Muscle of arm (tissue), 12 donors: ENCODE results near the gene LITAF. TPM values are rescaled to one million over a fixed set of nuclear protein-coding genes. Genes with fewer than 3 reads are reported as not detected.
A peak's percentile ranks its signal among the peaks of the same experiment; 100 is the strongest.
"Not testable (repeated sequence)": the region's sequence is repeated elsewhere in the genome, so short reads cannot be mapped to it uniquely, and the experiment has no call there.

Experiments used
- DNase-seq: peaks from one replicate; pipeline ENCODE4 v3.0.0-alpha.2; 2013
- polyA plus RNA-seq, 12 donors: library from polyadenylated mRNA; unstranded; fragments of 120-200 nt; gene quantifications; one replicate each; pipeline ENCODE4 v1.2.1, GENCODE V29; 2013; ENCODE audit not compliant: insufficient read length in 12 of 12

Gene LITAF
- polyA plus RNA-seq, 12 donors, result 22.5 to 318 (median 41.0) TPM

DNA sequence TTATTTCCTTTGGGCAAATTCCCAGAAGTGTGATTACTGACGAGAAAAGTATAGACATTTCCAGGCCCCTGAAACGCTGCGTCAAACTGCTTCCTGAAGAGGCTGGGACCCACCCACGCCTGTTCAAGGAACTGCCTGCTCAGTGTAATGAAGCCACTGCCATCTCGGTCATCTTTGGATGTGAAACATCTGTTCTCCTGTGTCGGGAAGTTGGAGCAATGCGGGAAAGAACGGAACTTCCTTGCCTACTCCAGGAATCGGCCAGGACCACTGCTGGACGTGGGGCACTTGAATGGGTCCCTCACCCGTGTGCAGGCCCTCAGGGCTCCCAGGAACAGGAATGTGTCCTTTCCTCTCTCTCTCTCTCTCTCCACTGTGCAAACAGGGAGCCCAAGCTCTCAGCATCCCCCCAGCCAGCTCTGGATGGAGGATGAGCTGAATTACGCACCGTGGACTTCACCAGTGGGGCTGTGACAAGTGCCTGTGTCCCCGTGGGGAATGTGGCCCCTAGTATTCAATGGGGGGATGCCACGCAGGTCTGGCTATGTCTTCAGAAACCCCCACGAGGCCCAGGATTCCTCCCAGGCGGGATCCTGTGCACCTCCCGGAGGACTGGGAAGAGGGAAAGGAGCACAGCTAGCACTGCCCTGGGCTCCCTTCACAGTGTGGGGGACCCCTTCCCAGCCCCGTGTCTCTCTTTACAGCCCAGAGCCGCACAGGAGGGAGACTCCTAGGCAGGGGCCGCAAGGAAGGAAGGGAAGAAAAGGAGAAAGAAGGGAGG lies 18.3 kb upstream of the LITAF start:
- no peak for DNase-seq

DNA sequence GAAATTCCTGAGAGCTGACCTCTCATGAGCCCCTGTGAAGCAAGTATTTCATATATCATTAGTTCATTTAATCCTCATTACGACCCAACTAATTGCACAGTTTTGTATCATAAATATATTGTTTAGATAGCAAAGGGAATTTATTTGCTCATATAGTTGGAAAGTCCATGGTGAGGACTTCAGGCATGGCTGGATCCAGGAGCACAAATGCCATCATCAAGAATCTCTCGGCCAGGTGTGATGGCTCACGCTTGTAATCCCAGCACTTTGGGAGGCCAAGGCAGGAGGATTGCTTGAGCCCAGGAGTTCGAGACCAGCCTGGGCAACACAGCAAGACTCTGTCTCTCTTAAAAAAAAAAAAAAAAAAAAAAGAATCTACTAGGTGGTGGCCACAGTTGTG lies 17.6 kb upstream of the LITAF start:
- not testable (repeated sequence) for DNase-seq

DNA sequence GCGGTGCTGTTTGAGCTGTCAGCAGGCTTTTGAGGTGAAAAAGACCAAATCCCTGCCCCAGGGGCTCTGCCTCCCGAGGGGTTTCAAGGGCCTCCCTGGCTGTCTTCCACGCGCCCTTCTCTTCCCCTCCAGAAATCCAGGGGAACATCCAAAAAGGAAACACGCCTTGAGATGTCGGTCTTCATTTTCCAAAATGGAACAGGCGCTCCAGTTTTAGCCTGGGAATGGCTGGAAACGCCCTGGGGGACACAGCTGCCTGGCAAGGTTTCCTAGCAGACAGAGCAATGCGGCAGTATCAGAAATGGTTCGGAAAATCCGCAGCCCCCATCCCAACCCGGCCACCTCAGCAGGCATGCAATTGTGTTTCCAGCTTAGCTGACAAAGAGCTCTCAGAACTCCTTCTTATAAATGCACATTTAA lies 16.6 kb upstream of the LITAF start:
- peak; percentile 65 for DNase-seq

DNA sequence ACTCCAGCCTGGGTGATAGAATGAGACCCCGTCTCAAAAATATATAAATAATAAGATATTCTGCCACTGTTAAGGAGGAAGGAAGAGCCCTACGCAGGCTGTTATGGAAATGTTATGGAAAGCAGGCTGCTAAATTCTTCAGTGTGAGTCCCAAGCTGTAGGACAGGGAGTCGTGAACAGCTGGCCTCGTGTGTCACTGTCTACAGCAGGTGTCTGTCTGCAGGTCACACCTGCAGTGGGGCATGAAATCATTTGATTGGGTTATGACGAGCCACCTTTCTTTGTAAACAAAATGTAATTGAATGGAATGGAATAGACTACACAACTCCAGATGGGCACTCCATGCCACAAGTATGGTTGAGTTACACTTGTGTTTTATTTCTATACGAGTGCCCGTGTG lies 15.6 kb upstream of the LITAF start:
- no peak for DNase-seq

DNA sequence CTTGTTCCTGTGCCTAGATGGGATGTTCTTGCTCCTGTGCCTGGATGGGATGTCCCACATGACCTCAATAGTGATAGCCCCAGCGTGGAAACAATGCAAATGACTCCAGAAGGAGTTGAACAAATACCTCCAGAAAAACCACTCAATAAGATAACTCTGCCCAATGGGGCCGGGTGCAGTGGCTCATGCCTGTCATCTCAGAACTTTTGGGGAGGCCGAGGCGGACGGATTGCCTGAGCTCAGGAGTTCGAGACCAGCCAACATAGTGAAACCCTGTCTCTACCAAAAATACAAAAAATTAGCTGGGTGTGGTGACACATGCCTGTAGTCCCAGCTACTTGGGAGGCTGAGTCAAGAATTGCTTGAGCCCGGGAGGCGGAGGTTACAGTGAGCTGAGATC lies 15.2 kb upstream of the LITAF start:
- no peak for DNase-seq

DNA sequence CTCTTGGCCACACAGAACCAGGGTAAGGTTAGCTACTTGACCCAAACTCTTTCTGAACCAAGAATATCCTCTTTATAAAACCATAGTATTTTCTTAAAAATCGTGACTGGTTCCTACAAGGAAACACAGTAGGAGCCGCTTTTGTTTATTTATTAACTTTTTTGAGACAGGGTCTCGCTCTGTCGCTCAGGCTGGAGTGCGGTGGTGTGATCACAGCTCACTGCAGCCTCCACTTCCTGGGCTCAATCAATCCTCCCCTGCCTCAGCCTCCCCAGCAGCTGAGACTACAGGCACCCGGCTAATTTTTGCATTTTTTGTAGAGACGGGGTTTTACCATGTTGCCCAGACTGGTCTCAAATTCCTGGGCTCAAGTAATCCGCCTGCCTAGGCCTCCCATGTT lies 14.7 kb upstream of the LITAF start:
- DNase-seq, result no peak

DNA sequence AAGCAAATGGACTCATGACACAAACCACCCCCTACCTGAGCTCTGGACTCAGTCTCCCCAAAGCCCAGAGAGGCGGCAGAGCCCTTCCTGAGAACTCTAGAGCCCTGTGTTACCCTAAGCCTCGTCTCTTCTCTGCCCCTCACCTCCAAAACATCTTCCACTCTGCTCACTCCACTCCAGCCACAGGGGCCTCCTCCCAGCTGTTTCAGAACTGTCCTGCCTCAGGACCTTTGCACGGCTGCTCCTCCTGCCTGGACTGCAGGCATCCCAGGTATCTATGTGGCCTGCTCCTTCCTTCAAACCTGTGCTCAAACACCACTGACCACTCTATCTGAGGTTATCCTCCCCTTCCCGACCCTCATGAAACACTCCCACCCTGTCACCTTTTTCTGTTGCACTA lies 12.9 kb upstream of the LITAF start:
- DNase-seq, result no peak

DNA sequence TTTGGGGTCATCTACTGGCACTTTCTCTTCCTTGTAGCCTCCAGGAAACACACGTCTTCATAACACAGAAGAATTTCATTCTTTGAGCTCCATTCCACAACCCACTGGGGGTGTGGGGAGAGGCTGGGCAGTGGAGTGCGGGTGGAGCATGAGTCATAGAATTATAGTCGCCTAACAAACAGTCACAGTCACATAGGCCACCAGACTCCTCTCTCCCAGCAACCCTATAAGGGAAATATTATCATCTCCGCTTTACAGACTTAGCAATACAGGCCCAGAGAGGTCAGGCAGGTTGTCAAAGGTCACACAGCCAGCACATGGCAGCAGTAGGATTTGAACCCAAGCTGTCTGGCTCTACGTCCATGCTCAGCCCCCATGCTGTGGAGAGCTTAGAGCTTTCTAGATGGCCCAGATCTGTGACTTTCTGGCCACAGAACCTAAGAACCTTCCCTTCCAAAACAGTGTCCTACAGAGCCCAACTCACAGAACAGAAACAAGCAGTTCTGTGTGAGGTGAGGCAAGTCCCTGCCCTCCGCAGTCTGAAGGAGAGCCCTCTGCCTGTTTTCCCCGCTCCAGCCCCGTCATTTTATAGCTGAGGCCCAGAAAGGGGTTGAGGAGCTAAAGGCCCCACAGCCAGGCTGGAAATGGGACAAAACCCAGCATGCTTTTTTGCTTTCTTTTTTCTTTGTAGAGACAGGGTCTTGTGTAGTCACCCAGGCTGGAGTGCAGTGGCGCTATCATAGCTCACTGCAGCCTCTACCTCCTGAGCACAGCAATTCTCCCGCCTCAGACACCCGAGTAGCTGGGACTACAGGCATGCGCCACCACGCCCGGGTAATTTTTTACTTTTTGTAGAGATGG lies 10.7 kb upstream of the LITAF start:
- DNase-seq, result peak; percentile 59

DNA sequence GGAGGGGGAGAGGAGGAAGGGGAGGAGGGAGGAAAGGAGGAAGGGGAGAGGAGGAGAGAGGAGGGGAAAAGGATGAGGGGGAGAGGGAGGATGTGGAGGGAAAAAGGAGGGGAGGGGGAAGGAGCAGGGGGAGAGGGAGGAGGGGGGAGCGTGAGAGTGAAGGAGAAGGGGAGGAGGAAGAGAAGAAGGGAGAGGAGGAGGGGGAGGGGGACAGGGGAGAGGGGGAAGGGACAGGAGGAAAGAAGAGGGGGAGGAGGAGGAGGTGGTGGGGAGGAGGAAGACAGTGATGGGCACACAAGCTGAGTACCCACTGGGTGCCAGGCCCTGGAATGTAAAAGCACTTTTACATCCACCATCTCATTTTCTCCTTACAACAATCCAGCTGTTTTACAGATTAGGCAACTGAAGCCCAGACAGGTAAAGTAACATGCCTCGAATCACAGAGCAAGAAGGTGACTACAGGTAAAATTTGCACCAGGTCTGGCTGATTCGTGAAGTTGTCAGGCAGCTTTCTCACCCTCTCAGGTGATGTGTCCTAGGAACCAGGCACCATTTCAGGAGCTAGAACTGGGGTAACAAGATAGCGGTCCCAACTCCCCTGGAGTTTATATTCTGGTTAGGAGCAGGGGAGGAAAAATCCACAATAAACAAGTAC lies 10.0 kb upstream of the LITAF start:
- DNase-seq, result no peak

DNA sequence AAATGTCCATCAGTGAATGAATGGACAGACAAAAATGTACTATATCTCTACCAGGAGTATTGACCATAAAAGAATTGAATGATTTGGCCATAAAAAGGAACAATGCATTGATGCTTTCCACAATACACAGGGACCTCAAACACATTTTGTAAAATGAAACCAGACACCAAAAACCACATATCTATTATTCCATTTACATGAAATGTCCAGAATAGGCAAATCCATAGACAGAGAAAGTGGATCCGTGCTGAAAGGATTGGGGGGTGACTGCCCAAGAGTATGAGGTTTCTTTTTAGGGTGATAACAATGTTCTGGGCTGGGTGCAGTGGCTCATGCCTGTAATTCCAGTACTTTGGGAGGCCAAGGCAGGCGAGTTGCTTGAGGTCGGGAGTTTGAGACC lies 6.9 kb upstream of the LITAF start:
- DNase-seq, result no peak

DNA sequence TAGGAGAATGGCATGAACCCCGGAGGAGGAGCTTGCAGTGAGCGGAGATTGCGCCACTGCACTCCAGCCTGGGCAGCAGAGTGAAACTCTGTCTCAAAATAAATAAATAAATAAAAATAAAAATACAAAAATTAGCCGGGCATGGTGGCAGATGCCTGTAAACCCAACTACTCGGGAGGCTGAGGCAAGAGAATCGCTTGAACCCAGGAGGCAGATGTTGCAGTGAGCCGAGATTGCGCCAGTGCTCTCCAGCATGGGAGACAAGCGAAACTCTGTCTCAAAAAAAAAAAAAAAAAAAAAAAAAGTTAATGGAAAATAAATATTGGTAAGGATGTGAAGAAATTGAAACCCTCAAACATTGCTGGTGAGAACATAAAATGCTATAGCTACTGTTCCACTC lies 6.4 kb upstream of the LITAF start:
- DNase-seq, result not testable (repeated sequence)

DNA sequence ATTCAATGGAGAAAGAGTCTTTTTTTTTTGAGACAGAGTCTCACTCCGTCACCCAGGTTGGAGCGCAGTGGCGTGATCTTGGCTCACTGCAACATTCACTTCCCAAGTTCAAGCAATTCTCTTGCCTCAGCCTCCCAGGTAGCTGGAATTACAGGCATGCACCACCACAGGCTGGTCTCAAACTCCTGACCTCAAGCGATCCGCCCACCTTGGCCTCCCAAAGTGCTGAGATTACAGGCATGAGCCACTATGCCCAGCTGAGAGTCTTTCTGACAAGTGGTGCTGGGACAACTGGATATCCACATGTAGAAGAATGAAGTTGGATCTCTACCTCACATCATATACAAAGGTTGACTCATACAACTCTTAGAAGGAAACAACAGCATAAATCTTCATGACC lies 4.9 kb upstream of the LITAF start:
- DNase-seq, result not testable (repeated sequence)

DNA sequence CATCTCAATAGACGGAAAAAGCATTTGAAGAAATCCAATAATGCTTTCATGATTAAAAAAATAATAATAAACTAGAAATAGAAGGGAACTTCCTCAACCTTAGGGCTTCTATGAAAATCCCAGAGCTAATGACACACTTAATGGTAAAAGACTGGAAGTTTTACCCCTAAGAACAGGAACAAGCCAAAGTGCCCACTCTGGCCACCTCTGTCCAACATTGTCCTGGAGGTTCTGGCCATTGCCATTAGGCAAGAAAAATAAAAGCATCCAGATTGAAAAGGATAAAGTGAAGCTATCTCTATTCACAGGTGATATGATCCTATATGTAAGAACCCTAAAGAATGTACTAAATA lies 2.5 kb upstream of the LITAF start:
- no peak for DNase-seq

DNA sequence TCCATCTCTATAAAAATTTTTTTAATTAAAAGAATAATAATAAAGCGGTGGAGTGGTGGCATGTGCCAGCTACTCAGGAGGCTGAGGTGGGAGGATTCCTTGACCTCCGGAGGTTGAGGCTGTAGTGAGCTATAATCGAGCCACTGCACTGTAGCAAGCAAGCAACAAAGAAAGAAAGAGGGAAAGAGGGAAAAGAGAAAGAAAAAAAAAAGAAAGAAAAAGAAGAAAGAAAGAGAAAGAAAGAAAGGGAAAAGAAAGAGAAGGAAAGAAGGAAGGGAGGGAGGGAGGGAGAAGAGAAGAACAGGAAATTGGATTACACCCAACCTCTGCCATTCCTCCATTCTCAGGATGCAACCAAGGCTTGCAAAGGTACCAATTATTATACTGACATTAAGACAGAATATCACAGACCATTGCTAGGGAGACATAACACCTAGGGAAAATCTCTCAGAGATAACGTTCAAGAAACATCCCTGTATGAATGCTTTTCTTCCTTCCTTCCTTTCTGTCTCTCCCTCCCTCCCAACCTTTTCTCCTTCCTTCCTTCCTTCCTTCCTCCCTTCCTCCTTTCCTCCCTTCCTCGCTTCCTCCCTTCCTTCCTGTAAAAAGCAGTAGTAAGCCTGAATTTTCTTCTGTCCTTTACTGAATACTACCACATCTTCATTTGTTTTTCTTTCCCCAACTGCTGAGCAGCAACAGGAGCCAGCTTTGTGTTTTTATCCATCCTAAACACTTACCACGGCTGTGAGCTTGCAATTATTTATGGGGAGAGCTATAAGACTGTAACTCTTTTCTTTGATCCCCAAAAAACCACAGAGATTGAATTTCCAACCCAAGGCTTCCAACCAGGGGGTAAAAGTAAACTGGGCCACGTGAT lies 1.8 kb upstream of the LITAF start:
- no peak for DNase-seq

DNA sequence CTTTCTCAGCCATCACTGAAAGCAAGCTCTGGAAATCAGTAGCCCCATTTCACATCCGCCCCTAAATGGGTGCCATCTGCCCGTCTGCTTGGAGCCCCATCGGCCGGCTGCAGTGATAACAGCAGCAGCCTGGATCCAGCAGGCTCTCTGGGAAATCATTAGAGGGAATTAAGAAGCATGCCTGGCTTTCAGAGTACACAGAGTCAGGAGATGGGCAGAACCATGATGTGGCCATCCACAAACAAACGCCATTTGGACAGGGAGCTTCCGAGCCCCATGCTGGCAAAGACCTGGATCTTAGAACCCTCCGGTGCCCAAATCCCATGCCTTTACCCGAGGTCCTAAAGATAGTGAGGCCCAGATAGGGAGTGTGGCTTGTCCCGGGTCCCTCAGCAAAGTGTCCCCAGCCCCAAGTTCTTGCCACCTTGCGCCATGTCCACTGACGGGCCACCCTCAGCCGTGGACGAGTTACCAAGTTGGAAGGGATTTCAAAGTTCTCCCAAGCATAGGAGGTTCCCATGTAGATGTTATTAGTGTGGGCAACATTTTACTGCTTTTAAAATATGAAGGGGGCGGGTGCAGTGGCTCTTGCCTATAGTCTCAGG lies 1.0 kb upstream of the LITAF start:
- DNase-seq, result no peak

DNA sequence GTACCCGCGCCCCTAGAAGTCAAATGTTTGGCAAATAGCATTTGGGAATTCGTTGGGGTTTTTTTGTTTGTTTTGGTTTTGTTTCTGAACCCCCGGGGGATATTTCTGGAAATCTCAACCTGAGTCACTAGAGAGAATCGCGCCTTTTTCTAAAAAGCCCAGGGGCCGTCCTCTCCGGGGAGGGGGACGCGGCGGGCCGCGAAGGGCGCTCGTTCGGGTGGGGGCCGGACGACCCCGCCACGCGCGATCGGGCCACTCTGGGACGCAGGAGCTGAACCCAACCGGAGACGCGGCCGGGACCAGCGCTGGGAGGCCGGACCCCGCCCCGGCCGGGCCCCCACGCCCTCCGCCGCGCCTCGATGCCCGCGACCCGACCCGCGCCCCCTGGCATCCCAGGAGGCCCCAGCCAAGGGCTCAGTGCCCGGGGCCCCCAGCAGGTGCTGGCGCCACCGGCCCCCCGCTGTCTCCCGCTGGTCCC lies 302 bp downstream of the LITAF start:
- DNase-seq, result no peak

DNA sequence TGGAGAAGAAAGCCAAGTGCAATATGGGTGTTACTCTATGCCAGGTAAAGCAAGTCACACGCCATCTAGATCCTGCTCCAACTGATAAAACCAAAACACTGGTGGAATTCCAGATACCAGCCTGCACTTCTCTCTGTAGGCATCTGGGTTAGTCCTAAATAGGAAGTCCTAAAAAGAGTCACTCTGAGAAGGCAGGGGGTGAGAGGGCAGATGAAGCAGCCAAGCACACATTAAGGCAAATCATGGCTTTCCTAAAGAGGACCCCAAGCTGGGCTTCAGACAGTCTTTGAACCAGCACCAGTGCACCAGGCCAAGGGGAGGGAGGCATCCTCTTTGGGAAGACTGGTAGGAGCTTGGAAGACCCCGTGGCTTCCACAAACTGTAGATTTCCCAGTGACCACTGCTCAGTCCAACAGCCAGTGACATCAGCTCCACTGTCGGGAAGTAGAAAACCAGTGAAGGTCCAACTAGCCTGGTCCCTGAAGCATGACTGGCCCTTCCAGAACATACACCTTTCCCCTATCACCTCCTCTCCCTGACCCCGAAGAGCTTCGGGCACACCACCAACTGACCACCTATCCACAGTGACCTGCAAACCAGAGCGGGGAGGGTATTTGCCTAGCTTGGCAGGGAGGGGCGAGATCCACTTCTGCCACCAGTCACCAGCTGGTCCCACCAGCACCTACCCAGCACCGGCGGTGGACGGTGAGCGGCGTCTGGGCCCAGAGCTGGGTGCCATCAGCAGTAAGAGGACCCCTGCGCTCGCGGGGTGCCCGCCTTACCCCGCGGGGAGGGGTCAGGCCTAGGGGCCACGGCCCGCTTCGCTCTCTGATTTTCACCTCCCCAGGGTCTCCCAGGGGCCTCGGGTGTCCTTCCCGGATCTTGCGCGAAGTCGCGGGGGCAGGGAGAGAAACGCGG lies 1.0 kb downstream of the LITAF start:
- no peak for DNase-seq

DNA sequence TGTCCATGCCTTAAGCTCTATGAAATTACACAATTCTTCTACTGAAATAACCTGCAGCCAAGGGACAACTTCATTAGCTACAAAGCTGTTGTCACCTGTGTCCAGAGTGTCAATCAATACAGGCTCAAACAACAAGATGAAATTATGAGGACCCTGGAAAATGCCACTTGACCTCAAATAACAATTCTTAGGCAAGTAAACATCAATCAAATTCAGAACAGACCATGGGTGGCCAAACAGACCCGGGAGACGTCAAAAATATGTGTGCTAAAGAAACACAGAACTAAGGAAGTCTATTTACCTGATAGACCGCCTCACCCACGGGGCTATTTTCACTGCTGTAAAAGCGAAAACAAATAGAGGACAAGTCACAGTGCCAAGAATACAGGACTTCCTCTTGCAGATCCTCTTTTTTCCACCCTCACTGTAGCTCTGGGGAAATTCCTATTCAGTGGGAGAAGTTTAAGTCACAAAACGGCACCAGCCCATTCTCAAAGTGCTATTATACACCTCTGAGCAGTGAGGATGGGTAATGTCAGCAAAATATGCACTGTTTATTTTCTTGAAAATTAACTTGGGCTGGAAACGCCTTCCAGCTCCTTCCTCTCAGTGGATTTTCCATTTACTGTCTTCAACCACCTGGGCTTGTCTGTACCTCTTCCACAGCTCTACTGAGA lies 2.7 kb downstream of the LITAF start:
- no peak for DNase-seq

DNA sequence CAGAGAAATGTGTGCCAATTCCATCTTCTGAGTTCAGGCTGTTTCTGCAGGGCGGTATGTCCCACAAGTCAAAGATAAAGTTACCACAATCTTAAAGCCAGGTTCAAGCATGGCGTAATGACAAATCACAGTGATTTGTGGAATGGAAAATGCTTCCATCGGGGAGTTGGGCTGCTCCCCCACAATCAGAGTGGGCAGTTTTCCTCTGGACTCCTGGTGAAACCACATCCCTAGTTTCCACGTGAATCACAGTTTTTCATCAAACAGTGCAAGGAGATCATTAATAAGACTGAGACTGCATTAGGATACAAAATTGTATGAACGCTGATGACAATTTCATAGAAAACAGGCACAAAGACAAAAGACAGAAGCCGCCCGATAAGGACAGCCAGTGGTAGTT lies 3.6 kb downstream of the LITAF start:
- no peak for DNase-seq
